Type B pancreatic cell (in vitro differentiated cells): ENCODE measurements around the gene MRAP2. TPM values are rescaled to one million over a fixed set of nuclear protein-coding genes. Genes with fewer than 3 reads are reported as not detected.

Experiments used
- DNase-seq: peaks from one replicate; pipeline ENCODE4 v3.0.0; 2021; ENCODE audit warnings: mixed read lengths; ENCODE audit not compliant: unreplicated experiment; ENCODE audit errors: extremely low spot score
- H3K27ac Mint-ChIP-seq: 2 replicates; pipeline ENCODE4 v1.8.0; 2021; ENCODE audit warnings: mild to moderate bottlenecking, mixed read lengths
- H3K27me3 Mint-ChIP-seq: 2 replicates; pipeline ENCODE4 v1.8.0; 2021; ENCODE audit warnings: mixed read lengths
- H3K36me3 Mint-ChIP-seq: 2 replicates; pipeline ENCODE4 v1.8.0; 2021; ENCODE audit warnings: mixed read lengths
- H3K4me1 Mint-ChIP-seq: one replicate; pipeline ENCODE4 v1.8.0; 2021; ENCODE audit warnings: mixed read lengths; ENCODE audit not compliant: unreplicated experiment
- H3K4me3 Mint-ChIP-seq: 2 replicates; pipeline ENCODE4 v1.8.0; 2021; ENCODE audit warnings: mild to moderate bottlenecking, mixed read lengths
- H3K9me3 Mint-ChIP-seq: 2 replicates; pipeline ENCODE4 v1.8.0; 2021; ENCODE audit warnings: mixed read lengths
- CTCF ChIP-seq: fragments of 200-600 bp; sonication (generic); conservative IDR thresholded peaks from 2 replicates; pipeline ENCODE4 v1.5.0; 2021; ENCODE audit warnings: antibody characterized with exemption, mild to moderate bottlenecking
- total RNA-seq: library from RNA; stranded (reverse); gene quantifications from 2 replicates; pipeline ENCODE4 v1.2.1, GENCODE V29; 2021; ENCODE audit warnings: low replicate concordance

MRAP2 gene
- total RNA-seq, 1 donor from 2014 or later, result 1.4 TPM

GRCh38 chr6:84035484-84035883 is 1.9 kb downstream of the MRAP2 start:
- H3K4me1 Mint-ChIP-seq, result peaks cover 4% of the 10 kb centered on the region
- H3K9me3 Mint-ChIP-seq, result no peaks in the 10 kb centered on the region
- TF ChIP-seq CTCF, result no peak
- peaks cover 44% of the 10 kb centered on the region for H3K27me3 Mint-ChIP-seq
- H3K36me3 Mint-ChIP-seq, result no peaks in the 10 kb centered on the region
- H3K4me3 Mint-ChIP-seq, result peak overlapping the region; percentile 84
- DNase-seq, result no peak
- no peak overlapping the region for H3K27ac Mint-ChIP-seq

GRCh38 chr6:84037425-84038089 is 4.0 kb downstream of the MRAP2 start:
- H3K27me3 Mint-ChIP-seq, result peaks cover 28% of the 10 kb centered on the region
- no peaks in the 10 kb centered on the region for H3K9me3 Mint-ChIP-seq
- H3K4me3 Mint-ChIP-seq, result no peak overlapping the region
- peaks cover 4% of the 10 kb centered on the region for H3K4me1 Mint-ChIP-seq
- no peak for TF ChIP-seq CTCF
- no peak overlapping the region for H3K27ac Mint-ChIP-seq
- H3K36me3 Mint-ChIP-seq, result no peaks in the 10 kb centered on the region
- no peak for DNase-seq

GRCh38 chr6:84042603-84043002 is 9.0 kb downstream of the MRAP2 start:
- DNase-seq, result no peak
- Mint-ChIP-seq H3K27me3 (peaks cover 3% of the 10 kb centered on the region), H3K27ac (no peak overlapping the region)

GRCh38 chr6:84043555-84043954 is 10.0 kb downstream of the MRAP2 start:
- no peak overlapping the region for H3K27ac Mint-ChIP-seq
- no peak overlapping the region for H3K4me3 Mint-ChIP-seq
- no peak for TF ChIP-seq CTCF
- H3K27me3 Mint-ChIP-seq, result peaks cover 3% of the 10 kb centered on the region
- DNase-seq, result no peak
- H3K36me3 Mint-ChIP-seq, result no peaks in the 10 kb centered on the region
- no peaks in the 10 kb centered on the region for H3K9me3 Mint-ChIP-seq
- H3K4me1 Mint-ChIP-seq, result peaks cover 4% of the 10 kb centered on the region

More at GRCh38 chr6:84042603-84043002, 9.0 kb downstream of the MRAP2 start:
- TF ChIP-seq CTCF, result no peak
- H3K9me3 Mint-ChIP-seq, result no peaks in the 10 kb centered on the region
- H3K4me1 Mint-ChIP-seq, result peaks cover 4% of the 10 kb centered on the region
- no peak overlapping the region for H3K4me3 Mint-ChIP-seq
- H3K36me3 Mint-ChIP-seq, result no peaks in the 10 kb centered on the region

- TF ChIP-seq CTCF, result no peak
- peaks cover 5% of the 10 kb centered on the region for H3K27me3 Mint-ChIP-seq
- no peak for DNase-seq
- no peaks in the 10 kb centered on the region for H3K9me3 Mint-ChIP-seq
- H3K4me1 Mint-ChIP-seq, result peaks cover 14% of the 10 kb centered on the region
- H3K4me3 Mint-ChIP-seq, result no peak overlapping the region
- peaks cover 3% of the 10 kb centered on the region for H3K36me3 Mint-ChIP-seq
- H3K27ac Mint-ChIP-seq, result no peak overlapping the region
Measured at GRCh38 chr6:84046755-84047154, 13.2 kb downstream of the MRAP2 start.
